Thymus (tissue), 11 donors: ENCODE results near the gene THSD4. TPM values are rescaled to one million over a fixed set of nuclear protein-coding genes. Genes with fewer than 3 reads are reported as not detected.

Experiments used
- DNase-seq, 9 donors: peaks; one replicate each; pipeline ENCODE4 v3.0.0-alpha.2; 2013; ENCODE audit warnings: low spot score in 9 of 9, low read depth in 6 of 9, missing footprints in 1 of 9
- H3K27ac ChIP-seq, 2 donors: one replicate each; pipeline ENCODE4 v1.5.1; 2013; ENCODE audit warnings: control low read depth in 1 of 2, low read depth in 1 of 2, low read length in 1 of 2, mild to moderate bottlenecking in 1 of 2, moderate library complexity in 1 of 2
- H3K27me3 ChIP-seq, 2 donors: one replicate each; pipeline ENCODE4 v1.5.1; 2013; ENCODE audit warnings: low read length in 1 of 2; ENCODE audit not compliant: control insufficient read depth in 2 of 2, insufficient read depth in 1 of 2
- H3K36me3 ChIP-seq, 2 donors: one replicate each; pipeline ENCODE4 v1.5.1; 2013; ENCODE audit warnings: low read length in 1 of 2, mild to moderate bottlenecking in 1 of 2, moderate library complexity in 1 of 2; ENCODE audit not compliant: control insufficient read depth in 2 of 2, insufficient read depth in 2 of 2
- H3K4me1 ChIP-seq, 2 donors: one replicate each; pipeline ENCODE4 v1.5.1; 2013; ENCODE audit warnings: low read length in 2 of 2; ENCODE audit not compliant: control insufficient read depth in 2 of 2, insufficient read depth in 2 of 2
- H3K4me3 ChIP-seq, 2 donors: one replicate each; pipeline ENCODE4 v1.5.1; 2013; ENCODE audit warnings: low read length in 2 of 2, control low read depth in 1 of 2, mild to moderate bottlenecking in 1 of 2
- H3K9me3 ChIP-seq, 2 donors: one replicate each; pipeline ENCODE4 v1.5.1; 2013; ENCODE audit warnings: low read length in 1 of 2, mild to moderate bottlenecking in 1 of 2; ENCODE audit not compliant: control insufficient read depth in 2 of 2, insufficient read depth in 1 of 2
- WGBS: extraction: QIAGEN DNeasy Blood & Tissue Kit; methylation state at CpG from one replicate; pipeline ENCODE4 v1.1.7; 2013; 5-methylcytosine and 5-hydroxymethylcytosine counted together
- polyA plus RNA-seq: library from polyadenylated mRNA; stranded (reverse); fragments of 200-250 nt; gene quantifications from one replicate; pipeline ENCODE4 v1.2.3, GENCODE V29; 2013
- total RNA-seq: library from RNA; stranded (reverse); fragments of 120-200 nt; gene quantifications from one replicate; pipeline ENCODE4 v1.2.4, GENCODE V29; 2013
- donor health status: healthy.

Gene THSD4
- total and polyA plus RNA-seq, 2 donors: 1.7 to 2.2 TPM

- no peaks in the 10 kb centered on the region for H3K36me3 ChIP-seq
- H3K4me3 ChIP-seq: no peak overlapping the region
- WGBS: 96% methylated on average over 6 of the region's 6 CpGs
- no peaks in the 10 kb centered on the region for H3K9me3 ChIP-seq
- no peaks in the 10 kb centered on the region for H3K4me1 ChIP-seq
- peaks cover 0 to 4% of the 10 kb centered on the region in 2 donors for H3K27me3 ChIP-seq
- DNase-seq: no peak
- H3K27ac ChIP-seq: no peak overlapping the region
Measured at GRCh38 chr15:71410347-71410746, 295.1 kb downstream of the THSD4 start.

GRCh38 chr15:71411538-71412482, 296.5 kb downstream of the THSD4 start:
- Histone ChIP-seq H3K27ac (no peak overlapping the region), H3K4me1 (no peaks in the 10 kb centered on the region), H3K27me3 (peaks cover 0 to 4% of the 10 kb centered on the region in 2 donors), H3K9me3 (no peaks in the 10 kb centered on the region), H3K36me3 (no peaks in the 10 kb centered on the region), H3K4me3 (no peak overlapping the region)
- WGBS: 75% methylated on average over 16 of the region's 16 CpGs
- DNase-seq: no peak

- Histone ChIP-seq H3K4me3 (no peak overlapping the region), H3K27ac (no peak overlapping the region), H3K36me3 (no peaks in the 10 kb centered on the region), H3K4me1 (no peaks in the 10 kb centered on the region), H3K9me3 (no peaks in the 10 kb centered on the region), H3K27me3 (peaks cover 0 to 4% of the 10 kb centered on the region in 2 donors)
- no peak for DNase-seq
- 90% methylated on average over 3 of the region's 3 CpGs for WGBS
Measured at GRCh38 chr15:71413419-71413818, 298.1 kb downstream of the THSD4 start.

- no peaks in the 10 kb centered on the region for H3K36me3 ChIP-seq
- DNase-seq: no peak
- no peak overlapping the region for H3K27ac ChIP-seq
- H3K4me1 ChIP-seq: no peaks in the 10 kb centered on the region
- WGBS: 94% methylated on average over 2 of the region's 2 CpGs
- no peak overlapping the region for H3K4me3 ChIP-seq
- no peaks in the 10 kb centered on the region for H3K9me3 ChIP-seq
- peaks cover 0 to 4% of the 10 kb centered on the region in 2 donors for H3K27me3 ChIP-seq
Measured at GRCh38 chr15:71414853-71415252, 299.6 kb downstream of the THSD4 start.

- WGBS: 89% methylated on average over 5 of the region's 5 CpGs
- Histone ChIP-seq H3K36me3 (no peaks in the 10 kb centered on the region), H3K4me1 (no peaks in the 10 kb centered on the region), H3K27me3 (no peaks in the 10 kb centered on the region), H3K27ac (no peak overlapping the region), H3K4me3 (no peak overlapping the region), H3K9me3 (no peaks in the 10 kb centered on the region)
- no peak for DNase-seq
Measured at GRCh38 chr15:71422530-71423259, 307.4 kb downstream of the THSD4 start.

GRCh38 chr15:71424765-71425164, 309.5 kb downstream of the THSD4 start:
- no peak for DNase-seq
- no peaks in the 10 kb centered on the region for H3K9me3 ChIP-seq
- H3K4me1 ChIP-seq: no peaks in the 10 kb centered on the region
- no peak overlapping the region for H3K27ac ChIP-seq
- WGBS: 94% methylated on average over 2 of the region's 2 CpGs
- H3K4me3 ChIP-seq: no peak overlapping the region
- no peaks in the 10 kb centered on the region for H3K36me3 ChIP-seq
- H3K27me3 ChIP-seq: no peaks in the 10 kb centered on the region

GRCh38 chr15:71425388-71425787, 310.1 kb downstream of the THSD4 start:
- DNase-seq: no peak
- H3K9me3 ChIP-seq: no peaks in the 10 kb centered on the region
- no peaks in the 10 kb centered on the region for H3K36me3 ChIP-seq
- H3K4me1 ChIP-seq: no peaks in the 10 kb centered on the region
- no peak overlapping the region for H3K27ac ChIP-seq
- no peak overlapping the region for H3K4me3 ChIP-seq
- WGBS: 95% methylated on average over 3 of the region's 3 CpGs
- no peaks in the 10 kb centered on the region for H3K27me3 ChIP-seq

- H3K27me3 ChIP-seq: no peaks in the 10 kb centered on the region
- no peak for DNase-seq
- H3K4me1 ChIP-seq: no peaks in the 10 kb centered on the region
- no peak overlapping the region for H3K27ac ChIP-seq
- H3K36me3 ChIP-seq: no peaks in the 10 kb centered on the region
- WGBS: 94% methylated on average over 2 of the region's 2 CpGs
- no peaks in the 10 kb centered on the region for H3K9me3 ChIP-seq
- no peak overlapping the region for H3K4me3 ChIP-seq
Measured at GRCh38 chr15:71426792-71427191, 311.5 kb downstream of the THSD4 start.

- Histone ChIP-seq H3K4me3 (no peak overlapping the region), H3K27me3 (no peaks in the 10 kb centered on the region), H3K36me3 (no peaks in the 10 kb centered on the region), H3K9me3 (no peaks in the 10 kb centered on the region), H3K27ac (no peak overlapping the region), H3K4me1 (no peaks in the 10 kb centered on the region)
- 92% methylated on average over 2 of the region's 2 CpGs for WGBS
- no peak for DNase-seq
Measured at GRCh38 chr15:71430782-71431181, 315.5 kb downstream of the THSD4 start.
